ENCODE results near the gene LSM8.

DNA sequence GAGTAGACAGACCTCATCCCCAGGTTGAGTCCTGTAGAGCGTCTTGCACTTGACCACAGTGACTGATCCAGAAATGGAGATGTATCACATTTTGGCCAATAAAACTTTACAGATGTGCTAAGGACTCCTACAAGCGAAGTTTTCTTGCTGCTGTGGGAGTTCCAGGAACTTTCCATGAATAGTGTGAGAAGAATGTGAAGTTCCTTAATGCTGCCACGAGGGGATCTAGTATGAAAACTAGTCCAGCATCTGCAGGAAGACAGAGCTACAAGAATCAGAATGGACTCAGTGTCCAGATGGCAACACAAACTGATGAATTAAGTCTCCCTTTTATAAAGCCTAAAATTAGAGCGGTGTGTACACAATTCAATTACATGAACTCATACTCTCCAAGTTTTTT, 14.8 kb upstream of the LSM8 start:
- no peak for TF ChIP-seq EZH2 (IDR thresholded peaks at IDR 0.05; ENCODE audit: low read length)
- TF ChIP-seq, protein P1, sequence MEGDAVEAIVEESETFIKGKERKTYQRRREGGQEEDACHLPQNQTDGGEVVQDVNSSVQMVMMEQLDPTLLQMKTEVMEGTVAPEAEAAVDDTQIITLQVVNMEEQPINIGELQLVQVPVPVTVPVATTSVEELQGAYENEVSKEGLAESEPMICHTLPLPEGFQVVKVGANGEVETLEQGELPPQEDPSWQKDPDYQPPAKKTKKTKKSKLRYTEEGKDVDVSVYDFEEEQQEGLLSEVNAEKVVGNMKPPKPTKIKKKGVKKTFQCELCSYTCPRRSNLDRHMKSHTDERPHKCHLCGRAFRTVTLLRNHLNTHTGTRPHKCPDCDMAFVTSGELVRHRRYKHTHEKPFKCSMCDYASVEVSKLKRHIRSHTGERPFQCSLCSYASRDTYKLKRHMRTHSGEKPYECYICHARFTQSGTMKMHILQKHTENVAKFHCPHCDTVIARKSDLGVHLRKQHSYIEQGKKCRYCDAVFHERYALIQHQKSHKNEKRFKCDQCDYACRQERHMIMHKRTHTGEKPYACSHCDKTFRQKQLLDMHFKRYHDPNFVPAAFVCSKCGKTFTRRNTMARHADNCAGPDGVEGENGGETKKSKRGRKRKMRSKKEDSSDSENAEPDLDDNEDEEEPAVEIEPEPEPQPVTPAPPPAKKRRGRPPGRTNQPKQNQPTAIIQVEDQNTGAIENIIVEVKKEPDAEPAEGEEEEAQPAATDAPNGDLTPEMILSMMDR (optimal IDR thresholded peaks at IDR 0.05 in 1 of 3, IDR thresholded peaks at IDR 0.05 in 1 of 3, conservative IDR thresholded peaks at IDR 0.05 in 1 of 3; ENCODE audit: extremely low read depth in 1 of 3, insufficient read depth in 2 of 3, low read length in 3 of 3) = peak in 1 of 3 experiments; percentile 25

Data from keratinocyte (primary cell).